Neutrophil (primary cell): ENCODE measurements around the gene JAGN1.

Source experiments
- H3K27ac ChIP-seq: fragments of 200-600 bp; sonication (generic); 2 replicates; pipeline ENCODE4 v1.5.1; 2016; ENCODE audit warnings: mild to moderate bottlenecking, moderate library complexity
- H3K27me3 ChIP-seq: fragments of 200-600 bp; sonication (generic); 2 replicates; pipeline ENCODE4 v1.6.0; 2016; ENCODE audit warnings: mild to moderate bottlenecking
- H3K36me3 ChIP-seq: fragments of 200-600 bp; sonication (generic); 2 replicates; pipeline ENCODE4 v1.5.1; 2017
- H3K4me1 ChIP-seq, 2 experiments: fragments of 200-600 bp in 1 of 2; sonication (generic) in 1 of 2; 1 replicate in 1 of 2; 2 replicates in 1 of 2; pipeline versions ENCODE4 v1.5.1 to v1.6.1; 2013 to 2016; ENCODE audit warnings: low read depth in 1 of 2, low read length in 1 of 2, mild to moderate bottlenecking in 1 of 2, moderate library complexity in 1 of 2; ENCODE audit not compliant: control insufficient read depth in 1 of 2, insufficient read depth in 1 of 2
- H3K4me3 ChIP-seq, 2 experiments: fragments of 200-600 bp in 1 of 2; sonication (generic) in 1 of 2; 1 replicate in 1 of 2; 2 replicates in 1 of 2; pipeline ENCODE4 v1.5.1; 2013 to 2016; ENCODE audit warnings: low read depth in 1 of 2, low read length in 1 of 2, mild to moderate bottlenecking in 1 of 2, moderate library complexity in 1 of 2
- H3K9me3 ChIP-seq: fragments of 200-600 bp; sonication (generic); 2 replicates; pipeline ENCODE4 v1.5.1; 2016
- CTCF ChIP-seq: fragments of 200-600 bp; sonication (generic); IDR thresholded peaks from 2 replicates; pipeline ENCODE4 v1.5.1; 2016; ENCODE audit warnings: antibody characterized with exemption

Gene JAGN1

GRCh38 chr3:9942934-9943690, 52.7 kb downstream of the JAGN1 start:
- Histone ChIP-seq H3K4me3 (no peak overlapping the region), H3K4me1 (peaks cover 7 to 10% of the 10 kb centered on the region in 2 experiments), H3K27ac (no peak overlapping the region), H3K27me3 (no peaks in the 10 kb centered on the region), H3K36me3 (no peaks in the 10 kb centered on the region), H3K9me3 (no peaks in the 10 kb centered on the region)
- no peak for TF ChIP-seq CTCF
